Activated naive CD8-positive, alpha-beta T cell treated with anti-CD3 and anti-CD28 coated beads, Interleukin-2, amount 10 ng/mL, durations not matched to agents 7 days and 5 days (primary cell): ENCODE measurements around the gene RASGEF1C. TPM values are rescaled to one million over a fixed set of nuclear protein-coding genes. Genes with fewer than 3 reads are reported as not detected.

ENCODE experiments used
- ATAC-seq: fragments of 150-1000 bp; cut with Tn5 transposase; one replicate; pipeline ENCODE4 v1.10.0; 2021; ENCODE audit warnings: low read depth, moderate library complexity
- POLR2A ChIA-PET: fragments of 350-600 bp; sonication (Branson Sonifier 250); formaldehyde crosslinking; loops from one replicate; lab custom pipeline; 2021; ENCODE audit warnings: antibody characterized with exemption; lab: Charles Lee
- DNase-seq: peaks from one replicate; pipeline ENCODE4 v3.0.0; 2021
- H3K27ac Mint-ChIP-seq: one replicate; pipeline ENCODE4 v1.8.0; 2022; ENCODE audit warnings: mild to moderate bottlenecking, mixed read lengths
- H3K27me3 Mint-ChIP-seq: one replicate; pipeline ENCODE4 v1.8.0; 2022; ENCODE audit warnings: mild to moderate bottlenecking, moderate library complexity, mixed read lengths
- H3K36me3 Mint-ChIP-seq: one replicate; pipeline ENCODE4 v1.8.0; 2021; ENCODE audit warnings: mild to moderate bottlenecking, mixed read lengths
- H3K4me1 Mint-ChIP-seq: one replicate; pipeline ENCODE4 v1.8.0; 2021; ENCODE audit warnings: mixed read lengths
- H3K4me3 Mint-ChIP-seq: one replicate; pipeline ENCODE4 v1.8.0; 2022; ENCODE audit warnings: mild to moderate bottlenecking, moderate library complexity, mixed read lengths
- H3K9me3 Mint-ChIP-seq: one replicate; pipeline ENCODE4 v1.8.0; 2021; ENCODE audit warnings: mixed read lengths
- total RNA-seq, 2 experiments: library from RNA; stranded (reverse); gene quantifications; one replicate each; pipeline ENCODE4 v1.2.3, GENCODE V29; 2021

RASGEF1C gene
- total RNA-seq, 2 experiments from 2014 or later, result not detected

DNA sequence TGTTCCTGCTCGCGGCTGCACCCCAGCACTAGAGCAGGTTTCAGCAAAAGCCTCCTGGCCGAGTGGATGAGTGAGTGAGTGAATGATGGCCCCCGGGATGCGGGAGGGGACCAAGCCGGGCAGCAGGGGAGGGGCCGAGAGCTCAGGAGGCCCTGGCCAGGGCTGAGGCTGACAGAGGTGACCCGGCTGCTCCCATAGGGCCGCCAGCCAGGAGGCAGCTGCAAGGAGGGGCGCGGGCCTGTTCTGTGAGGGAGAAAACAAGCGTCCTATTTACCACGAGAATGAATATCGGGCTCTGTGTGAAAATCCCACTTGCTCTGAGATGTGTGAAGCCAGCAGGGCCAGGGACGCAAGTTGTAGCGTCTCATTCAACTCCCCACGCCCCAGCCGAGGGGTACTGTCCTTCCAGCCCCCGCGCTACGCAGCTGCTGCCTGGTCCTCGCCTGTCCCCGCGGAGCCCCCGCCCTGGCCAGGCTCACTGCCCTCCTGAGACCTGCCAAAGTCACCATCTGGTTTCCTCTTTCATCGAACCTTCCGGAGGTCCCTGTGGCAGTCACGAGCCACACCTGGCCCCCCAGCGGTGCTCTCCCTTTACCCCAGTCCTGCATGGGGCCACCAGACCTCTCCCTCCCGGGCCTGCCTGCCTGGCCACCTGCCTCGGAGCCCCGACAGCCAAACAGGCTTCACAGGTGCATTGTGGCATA is 38.8 kb downstream of the RASGEF1C start:
- no peaks in the 10 kb centered on the region for H3K36me3 Mint-ChIP-seq
- ATAC-seq (no peak), DNase-seq (no peak)
- POLR2A ChIA-PET, result no interaction called here
- peaks cover 5% of the 10 kb centered on the region for H3K27me3 Mint-ChIP-seq
- H3K4me1 Mint-ChIP-seq, result no peaks in the 10 kb centered on the region
- no peak overlapping the region for H3K4me3 Mint-ChIP-seq
- no peaks in the 10 kb centered on the region for H3K9me3 Mint-ChIP-seq
- no peak overlapping the region for H3K27ac Mint-ChIP-seq

DNA sequence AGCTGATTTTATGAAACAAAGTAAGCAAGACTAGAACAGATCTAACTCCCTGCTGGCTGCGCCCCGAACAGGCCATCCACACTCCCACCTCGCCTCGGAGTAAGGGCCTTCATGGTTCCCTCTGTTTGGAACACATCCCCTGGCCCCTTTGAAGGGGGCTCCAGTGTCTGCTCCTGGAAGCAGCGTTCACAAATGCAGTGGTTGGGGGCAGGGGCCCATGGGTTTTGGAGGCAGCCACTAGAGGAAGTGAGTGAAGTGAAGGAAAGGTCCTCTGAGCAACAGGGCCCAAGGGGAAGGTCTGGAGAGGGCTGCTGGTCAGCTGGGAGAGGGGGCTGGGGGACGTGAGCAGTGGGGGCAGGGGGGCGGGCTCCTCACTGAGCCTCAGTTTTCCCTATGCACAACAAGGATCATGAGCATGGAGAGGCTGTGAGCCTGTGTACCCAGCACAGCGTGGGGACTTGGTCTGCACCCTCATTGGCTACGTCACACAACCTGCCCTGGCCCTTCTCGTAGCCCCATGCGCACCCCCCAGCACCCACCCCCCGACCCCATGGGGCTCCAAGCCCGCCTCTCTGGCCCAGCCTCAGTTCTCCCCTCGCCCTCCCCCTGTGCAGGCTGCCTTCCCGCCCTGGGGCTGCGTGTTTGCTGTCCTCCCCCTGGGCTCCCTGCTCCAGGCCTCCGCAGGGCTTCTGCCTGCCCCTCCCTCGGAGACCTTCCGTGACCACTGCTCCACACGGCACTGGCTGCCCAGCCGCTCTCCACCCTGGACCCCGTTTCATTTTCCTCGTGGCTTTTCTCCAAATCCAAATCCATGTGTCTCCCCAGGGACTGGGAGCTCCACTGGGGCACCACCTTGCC is 39.5 kb downstream of the RASGEF1C start:
- Mint-ChIP-seq H3K4me1 (no peaks in the 10 kb centered on the region), H3K27me3 (peaks cover 9% of the 10 kb centered on the region), H3K9me3 (no peaks in the 10 kb centered on the region), H3K27ac (no peak overlapping the region), H3K4me3 (no peak overlapping the region), H3K36me3 (no peaks in the 10 kb centered on the region)
- POLR2A ChIA-PET, result no interaction called here
- DNase-seq (no peak), ATAC-seq (no peak)

DNA sequence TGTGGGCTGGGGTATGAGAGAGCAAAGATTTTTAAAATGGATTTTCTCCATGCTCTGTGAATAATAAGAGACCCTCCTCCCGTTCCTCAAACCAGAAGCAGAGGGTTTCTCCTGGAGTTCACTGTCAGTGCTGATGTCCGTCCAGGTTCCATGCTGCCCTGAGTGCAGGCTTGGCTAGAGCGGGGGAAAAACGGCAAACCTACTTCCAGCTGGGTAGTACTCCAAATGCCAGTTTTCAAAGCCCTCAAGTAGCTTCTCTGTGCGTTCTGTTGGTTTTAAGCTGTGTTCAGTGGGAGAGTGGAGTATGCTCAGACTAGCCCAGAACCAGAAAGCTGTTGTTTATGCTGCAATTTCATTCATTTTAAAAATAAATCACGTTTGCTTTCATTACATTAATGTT is 40.3 kb downstream of the RASGEF1C start:
- peaks cover 15% of the 10 kb centered on the region for H3K27me3 Mint-ChIP-seq
- no peaks in the 10 kb centered on the region for H3K4me1 Mint-ChIP-seq
- POLR2A ChIA-PET, result no interaction called here
- no peak for DNase-seq
- no peak overlapping the region for H3K27ac Mint-ChIP-seq
- no peaks in the 10 kb centered on the region for H3K36me3 Mint-ChIP-seq
- ATAC-seq, result no peak
- no peaks in the 10 kb centered on the region for H3K9me3 Mint-ChIP-seq
- H3K4me3 Mint-ChIP-seq, result no peak overlapping the region

DNA sequence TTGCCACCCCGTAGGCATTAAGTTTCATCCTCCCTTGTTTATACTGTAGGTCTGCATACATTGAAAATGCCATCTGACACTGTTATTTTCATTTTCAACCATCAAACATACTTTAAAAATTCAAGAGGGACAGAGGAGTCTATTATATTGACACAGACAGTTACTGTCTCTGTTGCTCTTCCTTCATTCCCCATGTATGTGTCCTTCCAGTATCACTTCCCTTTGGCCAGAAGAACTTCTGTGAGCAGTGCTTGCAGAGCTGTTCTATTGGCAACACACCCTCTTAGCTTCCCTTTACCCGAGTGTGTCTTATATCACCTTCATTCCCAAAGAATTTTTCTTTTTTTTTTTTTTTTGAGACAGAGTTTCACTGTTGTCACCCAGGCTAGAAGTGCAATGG is 42.8 kb downstream of the RASGEF1C start:
- Mint-ChIP-seq H3K36me3 (no peaks in the 10 kb centered on the region), H3K4me3 (no peak overlapping the region), H3K27ac (no peak overlapping the region), H3K9me3 (no peaks in the 10 kb centered on the region), H3K4me1 (no peaks in the 10 kb centered on the region), H3K27me3 (peaks cover 16% of the 10 kb centered on the region)
- POLR2A ChIA-PET, result no interaction called here
- no peak for ATAC-seq
- no peak for DNase-seq

DNA sequence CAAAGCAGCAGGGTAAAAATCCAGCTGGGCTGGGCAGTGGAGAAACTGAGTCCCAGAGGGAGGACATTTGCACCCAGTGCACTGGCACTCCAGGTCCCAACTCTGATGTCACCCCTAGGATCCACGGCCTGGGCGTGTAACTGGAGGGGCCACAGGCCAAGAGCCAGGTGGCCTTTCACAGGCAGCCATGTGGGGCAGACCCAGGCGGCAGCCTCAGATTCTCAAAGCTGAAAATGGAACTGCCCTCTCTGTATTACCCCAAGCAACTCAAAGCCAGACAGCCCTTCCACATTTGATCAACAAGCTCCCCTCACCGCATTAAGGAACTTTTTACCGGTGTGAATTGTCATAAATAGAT is 46.7 kb downstream of the RASGEF1C start:
- Mint-ChIP-seq H3K27me3 (peaks cover 18% of the 10 kb centered on the region), H3K4me1 (no peaks in the 10 kb centered on the region), H3K4me3 (no peak overlapping the region), H3K9me3 (no peaks in the 10 kb centered on the region), H3K36me3 (no peaks in the 10 kb centered on the region), H3K27ac (no peak overlapping the region)
- ATAC-seq (no peak), DNase-seq (no peak)
- POLR2A ChIA-PET, result no interaction called here

DNA sequence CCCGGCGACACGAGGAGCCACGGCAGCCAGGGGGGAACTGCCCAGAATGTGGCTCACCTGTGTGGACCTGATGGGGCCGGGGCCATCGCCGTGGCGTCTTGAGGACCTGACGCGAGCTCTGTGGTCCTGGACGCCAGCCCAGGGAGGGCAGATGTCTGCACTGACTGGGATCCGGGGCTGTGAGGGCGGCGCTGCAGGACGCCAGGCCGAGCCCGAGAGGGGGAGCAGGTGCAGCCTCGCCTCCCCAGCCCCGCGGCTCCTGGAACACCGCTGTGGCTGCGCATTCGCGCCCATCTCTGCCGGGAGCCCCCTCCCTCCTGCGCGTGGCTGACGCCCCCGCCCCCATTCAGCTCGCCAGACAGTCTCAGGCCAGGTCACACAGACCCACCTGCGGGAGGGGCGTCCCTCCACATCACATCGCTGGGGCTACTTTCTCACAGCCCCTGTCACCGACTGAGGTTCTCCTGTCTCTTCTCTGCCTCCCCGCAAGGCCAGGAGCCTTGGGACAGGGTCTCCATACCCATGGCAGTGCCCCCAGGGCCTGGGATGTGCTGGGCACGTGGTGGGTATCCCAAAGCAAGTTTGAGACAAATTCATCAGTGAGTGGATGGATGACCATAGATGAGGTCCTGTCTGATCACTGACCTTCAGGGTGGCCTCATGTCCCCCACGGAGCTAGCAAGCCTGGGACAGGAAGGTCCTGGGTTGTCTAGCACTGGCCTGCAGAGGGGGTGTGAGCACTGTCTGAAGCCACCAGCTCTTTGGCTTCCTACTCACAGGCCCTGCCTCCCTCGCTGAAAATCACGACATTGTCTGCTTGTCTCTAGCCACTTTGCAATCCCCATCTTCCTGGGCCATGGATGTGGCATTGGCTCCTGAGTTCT is 47.3 kb downstream of the RASGEF1C start:
- H3K27me3 Mint-ChIP-seq, result peaks cover 18% of the 10 kb centered on the region
- DNase-seq (no peak), ATAC-seq (no peak)
- H3K4me1 Mint-ChIP-seq, result no peaks in the 10 kb centered on the region
- POLR2A ChIA-PET, result no interaction called here
- no peak overlapping the region for H3K27ac Mint-ChIP-seq
- no peaks in the 10 kb centered on the region for H3K9me3 Mint-ChIP-seq
- H3K4me3 Mint-ChIP-seq, result no peak overlapping the region
- H3K36me3 Mint-ChIP-seq, result no peaks in the 10 kb centered on the region

DNA sequence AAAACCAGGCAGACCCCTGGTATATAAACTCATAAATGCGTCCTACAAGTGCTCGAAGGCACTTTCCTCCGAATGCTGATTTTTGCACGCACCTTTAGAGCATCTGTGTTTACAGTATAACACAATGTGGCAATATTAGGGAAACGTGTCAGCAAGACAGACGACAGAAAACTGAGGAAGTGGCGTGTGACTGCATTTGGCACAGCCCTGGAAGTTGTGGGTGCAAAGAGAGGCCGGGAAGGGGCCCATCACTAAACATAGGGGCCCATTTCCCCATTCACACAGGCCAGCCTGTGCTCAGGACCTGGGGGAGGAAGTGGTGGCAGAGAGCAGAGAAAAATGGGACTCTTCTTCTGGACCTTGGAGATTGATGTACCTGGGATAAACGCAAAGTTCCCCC is 48.2 kb downstream of the RASGEF1C start:
- Mint-ChIP-seq H3K4me3 (no peak overlapping the region), H3K4me1 (no peaks in the 10 kb centered on the region), H3K27me3 (peaks cover 13% of the 10 kb centered on the region), H3K36me3 (no peaks in the 10 kb centered on the region), H3K9me3 (no peaks in the 10 kb centered on the region), H3K27ac (no peak overlapping the region)
- POLR2A ChIA-PET, result no interaction called here
- DNase-seq (no peak), ATAC-seq (no peak)

DNA sequence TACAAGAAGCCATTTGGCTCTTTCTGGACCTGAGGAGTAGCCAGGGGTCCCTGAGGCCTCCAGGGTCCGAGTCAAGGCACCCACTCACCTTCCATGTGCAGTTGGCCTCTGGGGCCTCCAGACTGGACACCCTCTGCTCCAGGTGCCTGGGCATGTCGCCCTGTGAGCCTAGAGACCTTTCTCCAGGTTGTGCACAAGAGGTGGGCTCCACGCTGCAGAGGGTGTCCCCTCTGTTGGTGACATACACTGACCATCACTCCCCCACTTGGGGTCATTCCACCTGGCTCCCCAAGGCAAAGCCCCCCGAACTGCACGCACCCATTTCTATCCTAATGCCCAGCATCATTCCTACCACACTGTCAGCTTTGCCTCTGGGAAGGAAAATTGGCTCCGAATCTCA is 48.8 kb downstream of the RASGEF1C start:
- no peak overlapping the region for H3K4me3 Mint-ChIP-seq
- H3K27me3 Mint-ChIP-seq, result peaks cover 13% of the 10 kb centered on the region
- no peaks in the 10 kb centered on the region for H3K36me3 Mint-ChIP-seq
- H3K9me3 Mint-ChIP-seq, result no peaks in the 10 kb centered on the region
- H3K27ac Mint-ChIP-seq, result no peak overlapping the region
- H3K4me1 Mint-ChIP-seq, result no peaks in the 10 kb centered on the region
- DNase-seq, result no peak
- no peak for ATAC-seq
- POLR2A ChIA-PET, result no interaction called here

DNA sequence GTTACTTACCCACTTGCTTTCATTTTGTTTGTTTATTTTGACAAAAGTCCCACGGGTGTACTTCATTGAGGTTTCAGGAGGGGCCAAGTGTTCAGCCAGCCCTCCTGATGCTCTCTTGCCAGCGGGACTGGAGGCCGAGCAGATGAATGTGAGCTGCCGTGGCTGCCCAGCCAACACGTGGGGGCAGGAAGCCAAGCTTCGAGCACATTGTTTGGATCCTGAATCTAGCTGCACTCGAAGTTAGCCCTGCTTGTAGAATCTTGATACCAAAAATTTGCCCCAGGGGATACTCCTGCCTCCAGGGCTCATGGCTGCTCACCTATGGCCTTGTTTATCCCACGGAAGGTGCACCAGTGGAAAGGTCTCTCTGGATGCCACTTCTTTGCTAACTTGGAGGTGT is 49.3 kb downstream of the RASGEF1C start:
- POLR2A ChIA-PET, result no interaction called here
- Mint-ChIP-seq H3K9me3 (no peaks in the 10 kb centered on the region), H3K27ac (no peak overlapping the region), H3K4me1 (no peaks in the 10 kb centered on the region), H3K4me3 (no peak overlapping the region), H3K27me3 (peaks cover 12% of the 10 kb centered on the region), H3K36me3 (no peaks in the 10 kb centered on the region)
- ATAC-seq, result no peak
- no peak for DNase-seq

DNA sequence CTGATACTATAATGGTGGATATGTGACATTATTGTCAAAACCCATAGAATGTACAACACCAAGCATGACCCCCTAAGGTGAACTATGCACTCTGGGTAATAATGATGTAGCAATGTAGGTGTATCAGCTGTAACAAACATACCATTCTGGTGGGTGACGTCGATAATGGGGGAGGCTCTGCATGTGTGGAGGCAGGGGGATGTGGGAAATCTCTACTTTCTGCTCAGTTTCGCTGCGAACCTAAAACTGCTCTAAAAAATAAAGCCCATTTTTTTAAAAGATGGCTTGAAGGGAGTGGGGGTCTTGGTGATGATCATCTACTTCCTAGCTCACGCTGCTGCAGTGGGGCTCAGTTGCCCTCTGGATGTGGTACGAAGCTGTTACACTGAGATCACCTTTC is 51.1 kb downstream of the RASGEF1C start:
- ATAC-seq, result no peak
- Mint-ChIP-seq H3K4me1 (no peaks in the 10 kb centered on the region), H3K36me3 (no peaks in the 10 kb centered on the region), H3K9me3 (no peaks in the 10 kb centered on the region), H3K27me3 (peaks cover 3% of the 10 kb centered on the region), H3K27ac (no peak overlapping the region), H3K4me3 (no peak overlapping the region)
- no peak for DNase-seq
- POLR2A ChIA-PET, result no interaction called here

DNA sequence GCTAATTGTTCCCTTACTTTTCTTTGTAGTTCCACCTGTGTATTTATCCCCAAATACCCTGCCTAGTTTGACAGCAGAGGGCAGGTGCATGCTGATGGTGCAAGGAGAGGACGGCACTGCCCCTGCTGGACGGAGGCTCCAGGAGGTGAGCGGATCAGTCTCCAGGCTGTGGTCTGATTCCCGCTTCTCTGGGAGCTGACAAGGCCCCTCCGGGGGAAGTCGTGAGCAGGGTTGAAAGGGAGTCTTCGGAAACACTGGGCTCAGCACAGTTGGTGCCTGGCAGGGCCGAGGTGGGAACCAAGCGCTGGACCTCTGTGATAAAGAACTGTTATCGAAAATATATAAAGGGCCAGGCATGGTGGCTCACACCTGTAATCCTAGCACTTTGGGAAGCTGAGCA is 52.9 kb downstream of the RASGEF1C start:
- H3K4me3 Mint-ChIP-seq, result no peak overlapping the region
- no peaks in the 10 kb centered on the region for H3K9me3 Mint-ChIP-seq
- no peak overlapping the region for H3K27ac Mint-ChIP-seq
- no peaks in the 10 kb centered on the region for H3K36me3 Mint-ChIP-seq
- DNase-seq (no peak), ATAC-seq (no peak)
- no peaks in the 10 kb centered on the region for H3K4me1 Mint-ChIP-seq
- POLR2A ChIA-PET, result no interaction called here
- peaks cover 3% of the 10 kb centered on the region for H3K27me3 Mint-ChIP-seq

DNA sequence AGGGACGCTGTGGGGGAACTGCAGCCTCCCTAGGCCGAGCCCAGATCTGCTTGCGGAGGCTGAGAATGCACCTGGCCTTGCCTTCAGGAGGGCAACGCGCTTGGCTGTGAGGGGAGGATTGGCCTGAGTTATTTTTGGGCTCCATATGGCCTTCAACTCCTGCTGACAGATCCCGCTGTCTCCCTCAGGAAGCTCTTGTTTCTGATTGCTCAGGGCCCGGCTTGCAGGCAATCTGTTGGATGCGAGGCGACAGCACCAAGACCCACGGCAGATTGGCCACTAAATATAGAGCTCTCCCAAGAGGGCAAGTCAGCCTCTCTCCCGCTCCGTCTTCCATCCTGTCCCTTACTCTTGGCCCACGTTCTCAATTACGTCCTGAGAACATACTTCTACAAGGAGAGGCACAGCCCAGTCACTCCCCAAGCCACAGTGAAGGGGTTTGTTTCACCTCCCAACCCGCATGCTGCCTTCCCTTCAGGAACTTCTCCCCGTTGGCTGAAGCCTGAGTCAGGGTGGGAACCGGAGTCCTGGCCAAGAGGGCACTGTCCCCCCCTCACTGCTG is 53.6 kb downstream of the RASGEF1C start:
- H3K27me3 Mint-ChIP-seq, result peaks cover 3% of the 10 kb centered on the region
- H3K36me3 Mint-ChIP-seq, result no peaks in the 10 kb centered on the region
- ATAC-seq, result no peak
- POLR2A ChIA-PET, result no interaction called here
- H3K27ac Mint-ChIP-seq, result no peak overlapping the region
- H3K4me1 Mint-ChIP-seq, result no peaks in the 10 kb centered on the region
- no peak overlapping the region for H3K4me3 Mint-ChIP-seq
- no peaks in the 10 kb centered on the region for H3K9me3 Mint-ChIP-seq
- DNase-seq, result no peak

DNA sequence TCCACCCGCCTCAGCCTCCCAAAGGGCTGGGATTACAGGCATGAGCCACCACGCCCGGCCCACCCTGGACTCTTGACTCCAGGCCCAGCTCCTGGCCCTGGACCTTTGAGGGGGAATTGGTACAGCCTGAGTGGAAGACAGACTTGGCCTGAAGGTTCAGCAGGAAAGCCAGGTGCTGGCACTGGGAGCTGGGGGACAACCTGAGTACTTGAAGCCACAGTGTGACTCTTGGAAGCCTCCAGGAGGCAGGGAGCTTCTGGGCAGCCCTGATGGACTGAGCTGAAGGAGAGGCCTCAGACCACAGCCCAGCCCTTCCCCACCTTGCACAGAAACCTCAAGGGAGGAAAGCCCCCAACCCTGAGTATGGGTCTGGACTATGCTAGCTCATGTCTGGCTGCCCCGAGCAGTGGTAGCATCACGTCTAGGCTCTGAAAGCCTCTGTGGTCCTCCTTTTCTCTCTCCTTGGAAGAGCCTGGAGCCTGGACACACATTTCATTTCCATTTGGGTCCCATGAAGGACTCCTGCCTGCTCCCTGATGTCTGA is 54.1 kb downstream of the RASGEF1C start:
- H3K27me3 Mint-ChIP-seq, result peaks cover 5% of the 10 kb centered on the region
- ATAC-seq, result no peak
- no peaks in the 10 kb centered on the region for H3K4me1 Mint-ChIP-seq

More for the DNA sequence above, 54.1 kb downstream of the RASGEF1C start:
- H3K9me3 Mint-ChIP-seq, result peaks cover 3% of the 10 kb centered on the region
- no peak overlapping the region for H3K27ac Mint-ChIP-seq
- POLR2A ChIA-PET, result no interaction called here
- no peak for DNase-seq
- no peaks in the 10 kb centered on the region for H3K36me3 Mint-ChIP-seq
- no peak overlapping the region for H3K4me3 Mint-ChIP-seq
